PC-9 (cell line): ENCODE data around the gene CERS3. TPM values are rescaled to one million over a fixed set of nuclear protein-coding genes. Genes with fewer than 3 reads are reported as not detected.

Experiments used
- BruUV-seq: library from RNA; stranded (reverse); fragments of 400-500 nt; replicated peaks from 2 replicates; lab custom pipeline; 2021; lab: Mats Ljungman, UMichigan
- CTCF ChIA-PET: fragments of 300-600 bp; sonication (Branson Sonifier 250); formaldehyde crosslinking; loops from one replicate; lab custom pipeline; 2022; ENCODE audit warnings: antibody characterized with exemption; lab: Charles Lee
- POLR2A ChIA-PET: fragments of 300-600 bp; sonication (Branson Sonifier 250); formaldehyde crosslinking; loops from one replicate; lab custom pipeline; 2022; ENCODE audit warnings: antibody characterized with exemption; ENCODE audit not compliant: unreplicated experiment; lab: Charles Lee
- DNase-seq, 2 experiments: peaks; one replicate each; pipeline versions ENCODE4 v3.0.0 to v3.0.0-alpha.2; 2015 to 2022; ENCODE audit warnings: mixed read lengths in 1 of 2
- H2AFZ ChIP-seq: fragments of 200-600 bp; sonication (generic); 2 replicates; pipeline ENCODE4 v1.8.1; 2017; ENCODE audit warnings: antibody characterized with exemption
- H3F3A ChIP-seq: fragments of 200-600 bp; sonication (generic); 2 replicates; pipeline ENCODE4 v1.8.1; 2017; ENCODE audit warnings: antibody characterized with exemption, mild to moderate bottlenecking, low read depth; ENCODE audit not compliant: insufficient read depth
- H3K27ac ChIP-seq: fragments of 200-600 bp; sonication (generic); 2 replicates; pipeline ENCODE4 v1.6.1; 2016; ENCODE audit warnings: mixed run types
- H3K27me3 ChIP-seq: fragments of 200-600 bp; sonication (generic); 2 replicates; pipeline ENCODE4 v1.6.1; 2016; ENCODE audit warnings: low read depth, mixed run types; ENCODE audit not compliant: insufficient read depth
- H3K36me3 ChIP-seq: fragments of 200-600 bp; sonication (generic); 2 replicates; pipeline ENCODE4 v1.6.1; 2016; ENCODE audit warnings: low read depth, mixed run types
- H3K4me1 ChIP-seq: fragments of 200-600 bp; sonication (generic); replicated peaks from 2 replicates; pipeline ENCODE4 v1.6.1; 2016; ENCODE audit warnings: mixed run types; ENCODE audit not compliant: insufficient read depth
- H3K4me2 ChIP-seq: fragments of 200-600 bp; sonication (generic); 2 replicates; pipeline ENCODE4 v1.6.1; 2017; ENCODE audit warnings: mixed run types
- H3K4me3 ChIP-seq: fragments of 200-600 bp; sonication (generic); 2 replicates; pipeline ENCODE4 v1.6.1; 2016; ENCODE audit warnings: mixed run types
- H3K79me2 ChIP-seq: fragments of 200-600 bp; sonication (generic); 2 replicates; pipeline ENCODE4 v1.6.1; 2017; ENCODE audit warnings: low read depth, mixed run types
- H3K9me2 ChIP-seq: fragments of 200-600 bp; sonication (generic); 2 replicates; pipeline ENCODE4 v1.8.1; 2017; ENCODE audit warnings: mild to moderate bottlenecking; ENCODE audit not compliant: insufficient read depth
- H3K9me3 ChIP-seq: fragments of 200-600 bp; sonication (generic); 2 replicates; pipeline ENCODE4 v1.8.1; 2016; ENCODE audit warnings: low read depth; ENCODE audit not compliant: insufficient read depth
- H4K20me1 ChIP-seq: fragments of 200-600 bp; sonication (generic); 2 replicates; pipeline ENCODE4 v1.8.1; 2017; ENCODE audit not compliant: insufficient read depth
- CTCF ChIP-seq: fragments of 200-600 bp; sonication (generic); conservative IDR thresholded peaks from 2 replicates; pipeline ENCODE4 v1.6.1; 2017; ENCODE audit warnings: mixed run types, antibody characterized with exemption, mild to moderate bottlenecking, moderate library complexity
- EZH2 ChIP-seq: fragments of 200-600 bp; sonication (generic); IDR thresholded peaks from 2 replicates; pipeline ENCODE4 v1.8.0; 2017; ENCODE audit warnings: antibody characterized with exemption, low read depth
- intact Hi-C: fragments of 100-400 bp; cut with micrococcal nuclease; formaldehyde crosslinking; loops from one replicate; pipeline ENCODE4 v1.10.0; 2022; ENCODE audit not compliant: unreplicated experiment
- total RNA-seq: library from RNA; stranded (reverse); gene quantifications from 2 replicates; pipeline ENCODE4 v1.2.3, GENCODE V29; 2021

The CERS3 gene
- total RNA-seq, 1 experiment from 2014 or later = not detected

GRCh38 chr15:100525436-100525835, 3.3 kb downstream of the CERS3 start:
- CTCF ChIA-PET = no interaction called here
- DNase-seq = no peak
- Histone ChIP-seq H3K36me3 (no peaks in the 10 kb centered on the region), H3K27ac (no peak overlapping the region), H3F3A (no peaks in the 10 kb centered on the region), H3K4me3 (no peak overlapping the region), H3K4me1 (no peaks in the 10 kb centered on the region), H3K9me2 (no peaks in the 10 kb centered on the region), H3K9me3 (no peaks in the 10 kb centered on the region), H4K20me1 (no peaks in the 10 kb centered on the region), H3K27me3 (peaks cover 47% of the 10 kb centered on the region), H2AFZ (no peak overlapping the region), H3K79me2 (no peaks in the 10 kb centered on the region), H3K4me2 (no peak overlapping the region)
- intact Hi-C loops = no loop called here
- TF ChIP-seq EZH2 = no peak
- TF ChIP-seq CTCF = no peak
- BruUV-seq = no TSS peak
- POLR2A ChIA-PET = no interaction called here

- Histone ChIP-seq H3K27ac (no peak overlapping the region), H3K9me2 (no peaks in the 10 kb centered on the region), H3K4me1 (no peaks in the 10 kb centered on the region), H4K20me1 (no peaks in the 10 kb centered on the region), H3K79me2 (no peaks in the 10 kb centered on the region), H3K4me3 (no peak overlapping the region), H3K4me2 (no peak overlapping the region), H3K27me3 (peaks cover 44% of the 10 kb centered on the region), H3F3A (no peaks in the 10 kb centered on the region), H3K9me3 (no peaks in the 10 kb centered on the region), H3K36me3 (no peaks in the 10 kb centered on the region), H2AFZ (no peak overlapping the region)
- ChIA-PET POLR2A (no interaction called here), CTCF (no interaction called here)
- intact Hi-C loops = no loop called here
- DNase-seq = no peak
- no peak for TF ChIP-seq EZH2
- TF ChIP-seq CTCF = no peak
- no TSS peak for BruUV-seq
Observed at GRCh38 chr15:100524326-100524725, 4.4 kb downstream of the CERS3 start.

DNA sequence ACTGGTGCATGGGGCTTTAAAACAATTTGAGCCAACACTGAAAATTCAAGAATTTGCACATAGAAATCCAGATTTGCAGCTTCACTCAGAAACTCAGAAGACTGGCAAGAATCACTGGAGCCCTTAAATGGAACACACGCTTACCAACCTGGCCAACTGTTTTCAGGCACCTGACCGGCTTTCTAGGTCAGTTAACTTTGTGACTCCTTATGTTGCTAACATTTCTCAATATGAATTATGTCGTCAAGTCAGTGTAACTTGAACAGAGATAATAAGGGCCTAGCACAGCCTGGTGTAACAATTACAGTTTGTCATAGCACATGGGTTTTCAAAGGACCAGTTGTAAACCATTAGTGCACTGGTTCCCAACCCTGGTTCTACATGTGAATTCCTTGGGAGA, 6.8 kb downstream of the CERS3 start:
- TF ChIP-seq CTCF (no peak), EZH2 (no peak)
- H2AFZ ChIP-seq = no peak overlapping the region
- H3F3A ChIP-seq = no peaks in the 10 kb centered on the region
- no peaks in the 10 kb centered on the region for H3K79me2 ChIP-seq
- H3K27ac ChIP-seq = no peak overlapping the region
- intact Hi-C loops = no loop called here
- H3K9me2 ChIP-seq = no peaks in the 10 kb centered on the region
- ChIA-PET POLR2A (no interaction called here), CTCF (no interaction called here)
- H3K36me3 ChIP-seq = no peaks in the 10 kb centered on the region
- peaks cover 48% of the 10 kb centered on the region for H3K27me3 ChIP-seq
- H3K9me3 ChIP-seq = no peaks in the 10 kb centered on the region
- H3K4me3 ChIP-seq = no peak overlapping the region
- DNase-seq = no peak
- no peak overlapping the region for H3K4me2 ChIP-seq
- no peaks in the 10 kb centered on the region for H4K20me1 ChIP-seq
- no peaks in the 10 kb centered on the region for H3K4me1 ChIP-seq
- no TSS peak for BruUV-seq
